HFF-Myc (cell line): ENCODE measurements around the gene ARHGEF38.

Experiments
- DNase-seq: peaks from one replicate; pipeline ENCODE4 v3.0.0-alpha.2; 2011; ENCODE audit warnings: low read depth; ENCODE audit errors: extremely low read depth
- H3K4me3 ChIP-seq: replicated peaks from 2 replicates; pipeline ENCODE4 v1.5.1; 2011; ENCODE audit warnings: low read depth, mild to moderate bottlenecking, control low read depth, low read length
- TF ChIP-seq, protein P1 (sequence below): IDR thresholded peaks from 2 replicates; pipeline ENCODE4 v1.5.1; 2012; ENCODE audit warnings: mild to moderate bottlenecking, low read depth, low read length, control low read depth; ENCODE audit errors: missing control alignments

Gene ARHGEF38

DNA sequence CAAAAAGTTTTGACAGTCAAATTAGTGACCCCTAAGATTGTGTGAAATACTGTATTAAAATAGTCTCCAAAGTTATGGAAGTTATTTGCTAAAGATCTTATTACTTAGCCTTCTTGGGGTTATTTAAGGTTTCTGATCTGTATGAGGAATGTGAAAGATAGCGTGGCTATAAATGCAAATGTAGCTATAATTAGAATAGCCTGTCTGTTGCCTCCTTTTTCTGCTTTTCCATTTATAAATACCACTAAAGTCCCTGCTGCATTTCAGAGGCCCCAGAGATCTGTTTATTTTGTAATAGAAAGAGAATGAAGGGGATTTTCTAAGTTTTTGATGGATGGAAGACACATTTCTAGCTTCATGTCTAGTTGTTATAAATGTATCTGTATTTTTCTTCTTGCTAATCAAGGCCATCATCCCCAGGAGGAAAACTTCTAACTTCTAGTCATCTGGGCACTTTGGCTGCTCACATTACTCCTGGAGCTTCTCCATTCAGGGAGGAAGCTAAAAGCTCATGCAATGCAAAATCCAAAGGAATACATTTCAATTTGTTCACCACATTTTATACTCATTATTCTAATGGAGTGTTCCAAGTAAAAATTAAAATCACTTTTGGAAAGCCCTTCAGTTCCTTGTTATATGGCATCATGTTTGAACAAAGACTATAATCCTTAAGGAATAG lies 82.1 kb downstream of the ARHGEF38 start:
- no peak overlapping the region for H3K4me3 ChIP-seq
- TF ChIP-seq, protein P1, sequence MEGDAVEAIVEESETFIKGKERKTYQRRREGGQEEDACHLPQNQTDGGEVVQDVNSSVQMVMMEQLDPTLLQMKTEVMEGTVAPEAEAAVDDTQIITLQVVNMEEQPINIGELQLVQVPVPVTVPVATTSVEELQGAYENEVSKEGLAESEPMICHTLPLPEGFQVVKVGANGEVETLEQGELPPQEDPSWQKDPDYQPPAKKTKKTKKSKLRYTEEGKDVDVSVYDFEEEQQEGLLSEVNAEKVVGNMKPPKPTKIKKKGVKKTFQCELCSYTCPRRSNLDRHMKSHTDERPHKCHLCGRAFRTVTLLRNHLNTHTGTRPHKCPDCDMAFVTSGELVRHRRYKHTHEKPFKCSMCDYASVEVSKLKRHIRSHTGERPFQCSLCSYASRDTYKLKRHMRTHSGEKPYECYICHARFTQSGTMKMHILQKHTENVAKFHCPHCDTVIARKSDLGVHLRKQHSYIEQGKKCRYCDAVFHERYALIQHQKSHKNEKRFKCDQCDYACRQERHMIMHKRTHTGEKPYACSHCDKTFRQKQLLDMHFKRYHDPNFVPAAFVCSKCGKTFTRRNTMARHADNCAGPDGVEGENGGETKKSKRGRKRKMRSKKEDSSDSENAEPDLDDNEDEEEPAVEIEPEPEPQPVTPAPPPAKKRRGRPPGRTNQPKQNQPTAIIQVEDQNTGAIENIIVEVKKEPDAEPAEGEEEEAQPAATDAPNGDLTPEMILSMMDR = no peak
- DNase-seq = no peak

DNA sequence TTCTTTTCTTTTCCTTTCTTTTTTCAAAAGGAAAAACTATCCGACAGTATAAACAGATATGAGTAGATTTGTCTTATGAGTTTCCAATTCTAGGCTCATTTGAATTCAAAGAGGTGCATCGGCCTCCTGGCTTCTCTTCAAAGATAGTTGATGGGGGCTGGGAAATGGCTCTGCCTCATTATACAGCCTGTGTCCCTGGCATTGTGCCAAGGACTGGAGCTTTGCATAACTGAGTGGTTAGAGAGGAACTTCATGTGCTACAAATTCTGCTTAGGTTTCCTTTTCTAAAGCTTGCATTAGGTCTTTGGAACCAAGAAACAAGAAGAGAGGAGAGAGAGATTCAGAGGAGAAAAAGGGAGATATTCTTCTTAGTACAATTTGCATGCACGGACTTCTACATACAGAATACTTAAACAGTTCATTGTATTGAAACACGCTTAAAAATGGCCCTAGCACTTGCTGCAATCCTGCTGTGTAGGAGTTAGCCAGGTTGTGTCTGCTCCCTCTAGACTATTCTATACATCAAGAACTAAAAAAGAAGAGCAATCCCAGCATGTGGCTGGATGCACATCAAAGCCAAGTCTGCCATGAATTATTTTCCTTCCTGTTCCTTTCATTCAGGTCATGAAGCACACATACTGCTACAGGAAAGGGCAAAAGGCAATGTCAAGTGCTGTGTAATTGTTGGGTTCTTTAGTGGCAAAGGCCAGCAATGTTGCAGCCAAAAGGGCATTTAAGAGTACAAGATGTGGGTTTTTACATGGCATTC lies 85.2 kb downstream of the ARHGEF38 start:
- TF ChIP-seq, protein P1 = no peak
- no peak for DNase-seq
- H3K4me3 ChIP-seq = no peak overlapping the region

DNA sequence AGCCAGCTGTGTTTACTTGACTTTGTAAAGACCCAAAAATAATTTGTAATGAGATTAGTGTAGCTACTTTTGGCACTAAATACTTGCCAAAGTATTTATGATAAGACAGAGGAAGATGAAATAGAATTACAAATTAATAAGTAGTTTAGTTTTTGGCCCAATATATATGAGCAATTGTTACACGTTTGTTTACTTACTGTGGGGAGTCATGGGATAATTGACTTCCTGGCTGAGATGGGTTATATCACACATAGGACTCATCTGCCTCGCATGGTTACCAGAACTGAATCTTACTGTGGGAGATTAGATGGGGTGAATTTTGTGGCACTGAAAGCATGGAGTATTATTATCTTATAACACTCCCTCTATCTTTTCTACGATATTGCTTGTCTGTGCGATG lies 89.4 kb downstream of the ARHGEF38 start:
- TF ChIP-seq, protein P1 = no peak
- H3K4me3 ChIP-seq = no peak overlapping the region
- DNase-seq = no peak

DNA sequence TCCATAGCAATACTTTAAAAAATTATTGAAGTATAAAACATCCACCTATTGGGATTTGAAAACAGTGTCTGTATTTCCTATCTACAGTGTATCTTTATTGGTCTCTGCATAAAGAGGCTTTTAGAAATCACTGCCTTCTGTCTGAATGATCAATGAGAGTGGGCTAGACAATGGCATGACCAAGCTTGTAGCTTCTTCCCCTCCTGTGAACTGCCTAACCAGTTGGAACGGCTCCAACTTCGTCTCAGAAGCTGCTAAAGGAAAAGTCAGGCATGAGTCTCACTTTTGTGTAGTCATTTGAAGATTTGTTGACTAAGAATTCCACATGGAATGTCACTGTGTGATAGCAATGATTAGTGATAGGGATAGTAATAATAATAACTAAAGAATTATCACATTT lies 91.8 kb downstream of the ARHGEF38 start:
- DNase-seq = no peak
- TF ChIP-seq, protein P1 = no peak
- H3K4me3 ChIP-seq = no peak overlapping the region

DNA sequence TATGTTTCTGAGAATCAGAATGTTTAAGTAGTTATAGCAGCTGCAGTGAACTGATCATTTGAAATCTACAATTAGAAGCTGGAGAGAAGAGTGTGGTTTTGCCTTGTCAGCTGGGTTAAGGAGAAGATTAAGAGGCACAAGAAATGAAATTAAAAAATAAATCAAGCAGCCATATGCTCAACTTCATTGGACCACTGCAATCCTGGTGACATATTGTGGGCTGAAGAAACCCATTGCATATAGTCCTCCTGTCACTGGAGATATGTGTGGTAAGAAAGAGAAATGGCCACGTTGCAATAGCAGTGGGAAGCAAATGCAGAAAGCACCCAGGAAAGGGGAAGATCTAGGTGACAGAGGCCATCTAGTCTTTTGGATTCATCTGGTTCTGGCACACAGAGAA lies 93.0 kb downstream of the ARHGEF38 start:
- TF ChIP-seq, protein P1 = no peak
- DNase-seq = no peak
- no peak overlapping the region for H3K4me3 ChIP-seq

DNA sequence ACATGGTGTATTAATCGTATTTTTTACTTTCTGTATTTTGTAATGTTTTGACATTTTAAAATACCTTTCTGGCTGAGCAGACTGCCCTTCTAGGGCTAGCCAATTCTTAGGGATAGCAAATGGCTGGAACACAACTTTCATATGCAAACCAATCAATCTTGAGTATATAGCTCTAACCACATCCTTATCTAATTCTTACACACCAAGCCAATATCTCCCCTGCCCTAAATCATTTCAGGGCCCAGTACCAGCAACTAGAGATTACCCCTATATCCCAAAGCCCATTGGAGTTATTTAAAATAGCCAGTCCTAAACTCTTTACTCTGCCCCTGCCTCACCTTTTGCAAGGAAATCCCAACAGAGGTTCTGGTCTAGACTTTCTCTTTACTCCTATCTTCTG lies 97.8 kb downstream of the ARHGEF38 start:
- H3K4me3 ChIP-seq = no peak overlapping the region
- no peak for DNase-seq
- TF ChIP-seq, protein P1 = no peak
